T-helper 17 cell (primary cell): ENCODE data around the gene RAD51B. TPM values are rescaled to one million over a fixed set of nuclear protein-coding genes. Genes with fewer than 3 reads are reported as not detected.

Source experiments
- ATAC-seq: fragments of 150-1000 bp; cut with Tn5 transposase; 2 replicates; pipeline ENCODE4 v1.10.0; 2021; ENCODE audit warnings: mild to moderate bottlenecking, moderate library complexity
- DNase-seq, 3 donors: peaks; one replicate each; pipeline versions ENCODE4 v3.0.0 to v3.0.0-alpha.2; 2020 to 2021
- H3K9me3 ChIP-seq: one replicate; pipeline ENCODE4 v1.7.0; 2013; ENCODE audit warnings: low read length, mild to moderate bottlenecking; ENCODE audit not compliant: control insufficient read depth, poor library complexity, severe bottlenecking
- H3K27ac Mint-ChIP-seq: one replicate; pipeline ENCODE4 v1.8.0; 2022; ENCODE audit warnings: mild to moderate bottlenecking, moderate library complexity, mixed read lengths
- H3K27me3 Mint-ChIP-seq: one replicate; pipeline ENCODE4 v1.8.0; 2022; ENCODE audit warnings: mixed read lengths
- H3K36me3 Mint-ChIP-seq: one replicate; pipeline ENCODE4 v1.8.0; 2022; ENCODE audit warnings: low read depth, mixed read lengths
- H3K4me1 Mint-ChIP-seq: one replicate; pipeline ENCODE4 v1.8.0; 2022; ENCODE audit warnings: mild to moderate bottlenecking, mixed read lengths
- H3K4me3 Mint-ChIP-seq: one replicate; pipeline ENCODE4 v1.8.0; 2022; ENCODE audit warnings: mild to moderate bottlenecking, moderate library complexity, mixed read lengths
- total RNA-seq, 4 donors: library from RNA in 2 of 4; stranded (reverse) in 2 of 4; gene quantifications; one replicate each; pipeline ENCODE4 v1.2.3 and lab custom pipeline; 2022 to 2026

Gene RAD51B
- total RNA-seq, 2 donors from 2014 or later: 17.0 to 20.7 TPM

- ATAC-seq: no peak
- Mint-ChIP-seq H3K27ac (peak overlapping the region; percentile 90), H3K4me1 (peaks cover 47% of the 10 kb centered on the region), H3K36me3 (peaks cover 2% of the 10 kb centered on the region), H3K27me3 (no peaks in the 10 kb centered on the region), H3K4me3 (no peak overlapping the region)
- no peak for DNase-seq
- no peaks in the 10 kb centered on the region for H3K9me3 ChIP-seq
Measured at GRCh38 chr14:68260121-68260520, 440.5 kb downstream of the RAD51B start.

- H3K9me3 ChIP-seq: no peaks in the 10 kb centered on the region
- Mint-ChIP-seq H3K27ac (peak overlapping the region; percentile 90), H3K36me3 (peaks cover 2% of the 10 kb centered on the region), H3K4me3 (peak overlapping the region; percentile 60), H3K4me1 (peaks cover 44% of the 10 kb centered on the region), H3K27me3 (no peaks in the 10 kb centered on the region)
- DNase-seq (no peak), ATAC-seq (peak; percentile 57)
Measured at GRCh38 chr14:68261092-68261842, 441.7 kb downstream of the RAD51B start.

GRCh38 chr14:68262567-68262966, 443.0 kb downstream of the RAD51B start:
- H3K9me3 ChIP-seq: no peaks in the 10 kb centered on the region
- ATAC-seq (no peak), DNase-seq (no peak)
- H3K4me3 Mint-ChIP-seq: peak overlapping the region; percentile 21
- no peaks in the 10 kb centered on the region for H3K36me3 Mint-ChIP-seq
- peak overlapping the region; percentile 90 for H3K27ac Mint-ChIP-seq
- H3K27me3 Mint-ChIP-seq: no peaks in the 10 kb centered on the region
- peaks cover 38% of the 10 kb centered on the region for H3K4me1 Mint-ChIP-seq

GRCh38 chr14:68263563-68264259, 444.1 kb downstream of the RAD51B start:
- no peaks in the 10 kb centered on the region for H3K27me3 Mint-ChIP-seq
- DNase-seq (no peak), ATAC-seq (no peak)
- H3K9me3 ChIP-seq: no peaks in the 10 kb centered on the region
- peaks cover 45% of the 10 kb centered on the region for H3K4me1 Mint-ChIP-seq
- H3K27ac Mint-ChIP-seq: no peak overlapping the region
- H3K36me3 Mint-ChIP-seq: no peaks in the 10 kb centered on the region
- no peak overlapping the region for H3K4me3 Mint-ChIP-seq

GRCh38 chr14:68264260-68264569, 444.6 kb downstream of the RAD51B start:
- H3K9me3 ChIP-seq: no peaks in the 10 kb centered on the region
- Mint-ChIP-seq H3K36me3 (no peaks in the 10 kb centered on the region), H3K27ac (no peak overlapping the region), H3K27me3 (no peaks in the 10 kb centered on the region), H3K4me3 (no peak overlapping the region), H3K4me1 (peaks cover 46% of the 10 kb centered on the region)
- ATAC-seq (no peak), DNase-seq (no peak)

- H3K4me3 Mint-ChIP-seq: no peak overlapping the region
- no peaks in the 10 kb centered on the region for H3K9me3 ChIP-seq
- no peak for ATAC-seq
- H3K27ac Mint-ChIP-seq: no peak overlapping the region
- no peaks in the 10 kb centered on the region for H3K36me3 Mint-ChIP-seq
- no peaks in the 10 kb centered on the region for H3K27me3 Mint-ChIP-seq
- no peak for DNase-seq
- peaks cover 45% of the 10 kb centered on the region for H3K4me1 Mint-ChIP-seq
Measured at GRCh38 chr14:68266998-68267397, 447.4 kb downstream of the RAD51B start.

- no peaks in the 10 kb centered on the region for H3K27me3 Mint-ChIP-seq
- no peaks in the 10 kb centered on the region for H3K36me3 Mint-ChIP-seq
- DNase-seq (no peak), ATAC-seq (peak; percentile 72)
- peak overlapping the region; percentile 71 for H3K4me3 Mint-ChIP-seq
- peaks cover 37% of the 10 kb centered on the region for H3K4me1 Mint-ChIP-seq
- no peaks in the 10 kb centered on the region for H3K9me3 ChIP-seq
- peak overlapping the region; percentile 60 for H3K27ac Mint-ChIP-seq
Measured at GRCh38 chr14:68268197-68268596, 448.6 kb downstream of the RAD51B start.

GRCh38 chr14:68268719-68269118, 449.1 kb downstream of the RAD51B start:
- Mint-ChIP-seq H3K4me3 (peak overlapping the region; percentile 22), H3K4me1 (peaks cover 36% of the 10 kb centered on the region), H3K27me3 (no peaks in the 10 kb centered on the region), H3K36me3 (no peaks in the 10 kb centered on the region), H3K27ac (peak overlapping the region; percentile 60)
- H3K9me3 ChIP-seq: no peaks in the 10 kb centered on the region
- DNase-seq: no peak
- peak; percentile 47 for ATAC-seq

GRCh38 chr14:68269136-68269927, 449.8 kb downstream of the RAD51B start:
- H3K4me1 Mint-ChIP-seq: peaks cover 35% of the 10 kb centered on the region
- H3K27ac Mint-ChIP-seq: peak overlapping the region; percentile 60
- no peaks in the 10 kb centered on the region for H3K27me3 Mint-ChIP-seq
- H3K4me3 Mint-ChIP-seq: peak overlapping the region; percentile 2
- ATAC-seq (no peak), DNase-seq (no peak)
- no peaks in the 10 kb centered on the region for H3K9me3 ChIP-seq
- no peaks in the 10 kb centered on the region for H3K36me3 Mint-ChIP-seq

GRCh38 chr14:68270342-68270741, 450.8 kb downstream of the RAD51B start:
- Mint-ChIP-seq H3K27me3 (no peaks in the 10 kb centered on the region), H3K4me1 (peaks cover 43% of the 10 kb centered on the region), H3K4me3 (no peak overlapping the region), H3K36me3 (no peaks in the 10 kb centered on the region), H3K27ac (peak overlapping the region; percentile 62)
- ATAC-seq (no peak), DNase-seq (no peak)
- H3K9me3 ChIP-seq: no peaks in the 10 kb centered on the region

GRCh38 chr14:68271913-68272391, 452.4 kb downstream of the RAD51B start:
- peak; percentile 24 for ATAC-seq
- Mint-ChIP-seq H3K36me3 (no peaks in the 10 kb centered on the region), H3K4me3 (no peak overlapping the region), H3K27me3 (no peaks in the 10 kb centered on the region), H3K4me1 (peaks cover 52% of the 10 kb centered on the region), H3K27ac (peak overlapping the region; percentile 62)
- no peak for DNase-seq
- H3K9me3 ChIP-seq: no peaks in the 10 kb centered on the region

GRCh38 chr14:68273413-68273812, 453.8 kb downstream of the RAD51B start:
- ATAC-seq (no peak), DNase-seq (no peak)
- Mint-ChIP-seq H3K4me3 (no peak overlapping the region), H3K27ac (peak overlapping the region; percentile 72), H3K27me3 (no peaks in the 10 kb centered on the region), H3K4me1 (peaks cover 45% of the 10 kb centered on the region), H3K36me3 (no peaks in the 10 kb centered on the region)
- H3K9me3 ChIP-seq: no peaks in the 10 kb centered on the region

GRCh38 chr14:68274725-68275124, 455.1 kb downstream of the RAD51B start:
- H3K27ac Mint-ChIP-seq: peak overlapping the region; percentile 65
- no peaks in the 10 kb centered on the region for H3K9me3 ChIP-seq
- ATAC-seq (peak; percentile 58), DNase-seq (no peak)
- peaks cover 34% of the 10 kb centered on the region for H3K4me1 Mint-ChIP-seq
- peak overlapping the region; percentile 52 for H3K4me3 Mint-ChIP-seq
- H3K36me3 Mint-ChIP-seq: no peaks in the 10 kb centered on the region
- no peaks in the 10 kb centered on the region for H3K27me3 Mint-ChIP-seq
